H54 (cell line): ENCODE data around the gene DNALI1.
A peak's percentile ranks its signal among the peaks of the same experiment; 100 is the strongest.
"Not testable (repeated sequence)": the region's sequence is repeated elsewhere in the genome, so short reads cannot be mapped to it uniquely, and the experiment has no call there.

Source experiments
- DNase-seq: peaks from one replicate; pipeline ENCODE4 v3.0.0; 2011; ENCODE audit warnings: low spot score, mixed read lengths; ENCODE audit not compliant: insufficient read length
- FAIRE-seq: peaks from 3 replicates; lab custom pipeline; 2011; peaks lifted over from hg19 to GRCh38; lab: Jason Lieb, UNC
- POLR2A ChIP-seq: IDR thresholded peaks from 2 replicates; pipeline ENCODE4 v1.6.1; 2011; ENCODE audit warnings: low read depth, mild to moderate bottlenecking, low read length

Gene DNALI1

GRCh38 chr1:37556712-37557196 is at the start of gene DNALI1:
Gene DNALI1, plus strand, starts transcription at chr1:37556940. Its CDS starts 55 bp downstream, at chr1:37556995.
- DNase-seq (no peak), FAIRE-seq (no peak)
- no peak for TF ChIP-seq POLR2A

DNA sequence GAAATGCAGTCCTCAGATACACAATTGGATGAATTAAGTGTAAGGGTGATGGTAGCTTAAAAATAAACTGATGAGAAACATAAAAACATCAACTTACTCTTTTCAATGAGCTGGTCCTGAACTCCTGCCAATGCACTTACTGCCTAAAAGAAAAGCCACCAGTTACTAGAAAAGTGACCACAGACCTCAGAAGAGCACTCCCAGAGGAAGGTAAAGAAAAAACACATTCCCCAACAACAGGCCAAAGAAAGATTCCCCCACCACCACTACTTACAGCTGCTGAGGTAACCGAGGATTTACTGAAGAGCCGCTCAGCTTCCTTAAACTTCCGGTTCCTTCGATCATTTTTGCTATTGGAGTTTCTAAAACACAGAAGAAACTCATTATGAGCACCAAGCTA is 47.6 kb upstream of the DNALI1 start:
- FAIRE-seq (no peak), DNase-seq (no peak)
- TF ChIP-seq POLR2A, result no peak

- TF ChIP-seq POLR2A, result no peak
- DNase-seq (no peak), FAIRE-seq (no peak)
Measured at GRCh38 chr1:37513795-37514349, 42.9 kb upstream of the DNALI1 start.

- peak; percentile 89 for DNase-seq
- peak; percentile 27; the same call in 1 of the 2 replicates for TF ChIP-seq POLR2A
- FAIRE-seq, result no peak
Measured at GRCh38 chr1:37514350-37515184, 42.2 kb upstream of the DNALI1 start, which contains the start of gene MEAF6. Gene MEAF6, minus strand, starts transcription at chr1:37514766. Its CDS starts 20 bp downstream, at chr1:37514746.

GRCh38 chr1:37515185-37516034 is 41.3 kb upstream of the DNALI1 start:
- no peak for TF ChIP-seq POLR2A
- FAIRE-seq, result no peak

DNA sequence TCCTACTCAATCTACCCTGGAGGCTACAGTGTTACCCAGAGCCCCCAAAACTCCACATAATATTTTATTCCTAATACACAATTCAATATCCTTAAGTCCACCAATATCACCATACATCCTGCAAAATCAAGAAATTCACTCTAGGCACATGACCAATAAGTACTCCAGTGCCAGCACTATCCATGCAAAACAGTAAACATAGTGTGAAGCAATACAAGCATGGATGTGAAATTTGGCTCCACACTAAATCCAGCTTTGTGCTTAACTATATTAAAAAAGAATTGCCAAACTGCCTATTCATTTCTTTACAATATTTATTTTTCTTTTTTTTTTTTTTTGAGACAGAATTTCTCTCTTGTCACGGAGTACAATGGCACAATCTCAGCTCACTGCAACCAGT is 39.2 kb upstream of the DNALI1 start:
- TF ChIP-seq POLR2A, result no peak
- no peak for FAIRE-seq

More at GRCh38 chr1:37515185-37516034, 41.3 kb upstream of the DNALI1 start:
- DNase-seq, result no peak

DNA sequence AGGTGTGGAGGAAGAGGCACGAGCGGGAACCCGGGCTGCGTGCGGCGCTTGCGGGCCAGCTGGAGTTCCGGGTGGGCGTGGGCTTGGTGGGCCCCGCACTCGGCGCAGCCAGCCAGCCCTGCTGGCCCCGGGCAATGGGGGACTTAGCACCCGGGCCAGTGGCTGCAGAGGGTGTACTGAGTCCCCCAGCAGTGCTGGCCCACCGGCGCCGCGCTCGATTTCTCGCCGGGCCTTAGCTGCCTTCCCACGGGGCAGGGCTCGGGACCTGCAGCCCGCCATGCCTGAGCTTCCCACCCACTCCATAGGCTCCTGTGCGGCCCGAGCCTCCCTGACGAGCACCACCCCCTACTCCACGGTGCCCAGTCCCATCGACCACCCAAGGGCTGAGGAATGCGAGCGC is 38.5 kb upstream of the DNALI1 start:
- not testable (repeated sequence) for FAIRE-seq, DNase-seq

More for the DNA sequence above, 39.2 kb upstream of the DNALI1 start:
- no peak for DNase-seq

- not testable (repeated sequence) for FAIRE-seq, DNase-seq
Measured at GRCh38 chr1:37518929-37519328, 37.8 kb upstream of the DNALI1 start.

DNA sequence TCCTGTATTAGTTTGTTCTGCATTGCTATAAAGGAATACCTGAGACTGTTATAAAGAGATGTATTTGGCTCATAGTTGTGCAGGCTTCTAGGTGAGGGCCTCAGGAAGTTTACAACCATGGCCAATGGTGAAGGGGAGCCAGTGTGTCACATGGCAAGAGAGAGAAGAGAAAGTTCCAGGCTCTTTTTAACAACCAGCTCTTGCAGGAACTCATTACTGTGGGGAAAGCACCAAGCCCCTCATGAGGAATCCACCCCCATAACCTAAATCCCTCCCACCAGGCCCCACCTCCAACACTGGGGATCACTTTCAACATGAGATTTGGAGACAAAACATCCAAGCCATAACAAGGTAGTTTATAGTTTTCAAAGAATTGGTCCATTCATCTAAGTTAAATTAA is 37.1 kb upstream of the DNALI1 start:
- DNase-seq (no peak), FAIRE-seq (no peak)
- TF ChIP-seq POLR2A, result no peak

GRCh38 chr1:37529888-37530287 is 26.9 kb upstream of the DNALI1 start:
- DNase-seq, FAIRE-seq: not testable (repeated sequence)

GRCh38 chr1:37532418-37533156 is 24.2 kb upstream of the DNALI1 start:
- not testable (repeated sequence) for DNase-seq, FAIRE-seq

- no peak for TF ChIP-seq POLR2A
- FAIRE-seq, result no peak
- DNase-seq, result no peak
Measured at GRCh38 chr1:37533317-37534093, 23.2 kb upstream of the DNALI1 start.
